DMS53 treated with DMSO at 0.1 percent for 48 hours (cell line): ENCODE results near the gene SBF2.

Source experiments
- DNase-seq: peaks from one replicate; lab custom pipeline; 2025; ENCODE audit not compliant: unreplicated experiment; lab: John Stamatoyannopoulos, UW

The SBF2 gene

DNA sequence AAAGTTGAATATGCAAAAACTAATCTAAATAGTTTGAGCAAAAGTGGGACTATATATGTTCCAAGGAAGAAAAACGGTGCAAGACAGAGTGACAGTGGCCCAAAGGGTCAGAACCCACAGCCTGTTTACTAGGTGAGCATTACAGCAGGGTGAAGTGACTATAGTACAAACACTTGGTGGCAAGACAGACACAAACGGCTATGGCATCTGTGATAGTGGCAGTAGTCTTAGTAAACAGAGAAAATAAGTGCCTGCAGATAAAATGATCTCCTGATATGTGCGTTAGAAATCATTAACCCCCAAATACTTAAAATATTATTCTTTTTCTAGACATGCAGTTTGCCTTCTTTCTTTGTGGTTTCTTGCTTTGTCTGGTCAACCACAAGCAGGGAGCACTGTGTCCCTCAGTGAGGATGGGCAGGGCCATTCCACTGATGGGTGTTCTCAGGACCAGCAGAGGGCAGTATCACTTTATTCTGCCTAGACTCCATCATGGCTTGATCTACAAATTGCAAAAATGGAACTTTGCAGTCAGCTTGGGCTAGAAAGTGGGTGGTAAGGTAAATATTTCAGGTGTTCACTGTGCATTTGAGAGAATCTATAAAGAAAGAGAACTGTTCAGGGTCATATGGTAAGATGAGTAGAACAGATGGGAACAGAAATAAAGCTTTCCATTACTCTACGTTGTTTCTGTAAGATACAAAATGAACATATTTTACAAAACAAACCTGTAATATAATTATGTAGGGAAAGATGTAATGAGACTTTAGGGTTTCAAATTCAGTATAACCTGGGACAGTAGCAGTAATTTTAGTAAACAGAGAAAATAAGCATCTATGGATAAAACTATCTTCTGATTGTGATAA, 431.9 kb downstream of the SBF2 start:
- peak; percentile 65 for DNase-seq

DNA sequence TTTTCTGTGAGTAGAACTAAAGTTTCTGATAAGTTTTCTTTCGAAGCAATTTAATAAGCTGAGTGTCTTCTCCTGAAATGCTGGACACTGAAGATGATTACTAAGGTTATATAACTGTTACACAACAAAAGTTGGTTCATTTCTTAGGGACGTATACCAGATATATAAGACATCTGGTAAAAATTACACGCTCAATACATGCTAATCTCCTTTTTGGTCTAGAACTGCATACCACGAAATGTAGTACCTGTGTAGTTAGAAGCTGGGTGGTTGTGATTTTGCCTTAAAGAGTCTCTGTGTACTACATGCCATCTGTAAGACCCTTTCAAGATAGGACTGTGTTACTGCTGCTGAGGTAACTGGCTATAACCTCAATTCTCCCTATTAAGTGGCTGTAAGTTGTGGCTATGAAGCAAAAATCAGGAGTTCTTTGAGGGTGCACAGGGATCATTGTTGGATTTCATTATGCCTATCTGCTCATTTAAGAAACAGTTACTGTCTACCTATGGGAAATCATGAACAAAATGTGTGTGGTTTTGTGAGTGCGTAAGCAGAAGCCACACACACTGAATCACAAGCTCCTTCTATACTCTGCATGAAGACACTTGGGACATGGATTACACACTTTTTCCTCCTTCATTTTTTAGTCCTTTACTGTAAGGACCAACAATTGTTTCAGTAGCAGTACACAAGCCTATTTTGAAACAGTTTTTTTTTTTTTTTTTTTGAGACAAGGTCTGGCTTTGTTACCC, 434.3 kb downstream of the SBF2 start:
- no peak for DNase-seq

DNA sequence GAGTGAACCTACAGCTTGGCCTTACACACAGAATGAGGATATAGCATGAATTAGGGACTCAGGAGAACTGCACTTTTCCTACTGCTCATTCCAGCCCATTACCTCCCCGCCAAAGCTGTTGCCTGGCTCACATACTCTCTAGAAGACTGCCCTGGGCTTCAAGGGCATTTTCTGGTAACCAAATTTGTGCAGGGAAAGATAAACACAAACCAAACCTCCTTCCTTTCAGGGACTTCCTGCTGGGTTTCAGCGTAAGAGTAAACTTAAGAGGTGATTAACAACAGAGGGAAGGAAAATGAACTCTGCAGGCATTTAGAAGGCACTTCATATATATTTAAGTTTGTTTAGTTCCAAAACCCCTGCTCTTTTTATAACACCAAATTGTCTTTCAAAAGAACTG, 435.2 kb downstream of the SBF2 start:
- no peak for DNase-seq

- no peak for DNase-seq
These were observed 435.8 kb downstream of the SBF2 start for GRCh38 chr11:9858218-9858617.

- no peak for DNase-seq
These were observed 438.3 kb downstream of the SBF2 start for GRCh38 chr11:9855579-9856287.

DNA sequence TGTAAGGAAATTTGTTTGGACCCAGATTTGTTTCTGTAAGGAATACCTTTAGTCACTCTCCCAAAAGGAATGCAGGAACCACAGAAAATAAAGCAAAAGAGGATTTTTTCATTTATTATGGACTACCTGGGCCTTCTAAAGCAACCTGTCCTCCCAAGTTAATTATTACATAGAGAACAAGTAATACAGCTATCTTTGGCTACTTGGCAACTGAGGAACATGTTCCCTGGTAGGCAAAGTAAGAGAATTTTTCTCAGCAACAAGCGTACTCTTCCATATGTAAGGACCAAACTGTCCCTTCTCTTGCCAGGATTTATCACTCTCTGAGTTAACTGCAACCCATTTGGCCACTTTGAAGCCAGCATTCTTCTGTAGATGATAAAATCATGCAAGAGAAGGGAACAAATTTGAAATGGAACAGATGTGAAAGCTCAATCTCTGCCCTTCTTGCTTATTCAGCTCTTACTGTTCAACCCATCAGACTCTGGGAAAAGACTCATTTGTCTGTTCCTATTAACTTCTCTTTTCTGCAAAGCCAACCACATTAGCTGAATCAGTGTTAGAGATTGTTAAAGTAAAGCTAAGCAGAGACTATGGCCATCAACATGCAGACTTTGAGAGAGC, 440.0 kb downstream of the SBF2 start:
- DNase-seq = peak; percentile 16

DNA sequence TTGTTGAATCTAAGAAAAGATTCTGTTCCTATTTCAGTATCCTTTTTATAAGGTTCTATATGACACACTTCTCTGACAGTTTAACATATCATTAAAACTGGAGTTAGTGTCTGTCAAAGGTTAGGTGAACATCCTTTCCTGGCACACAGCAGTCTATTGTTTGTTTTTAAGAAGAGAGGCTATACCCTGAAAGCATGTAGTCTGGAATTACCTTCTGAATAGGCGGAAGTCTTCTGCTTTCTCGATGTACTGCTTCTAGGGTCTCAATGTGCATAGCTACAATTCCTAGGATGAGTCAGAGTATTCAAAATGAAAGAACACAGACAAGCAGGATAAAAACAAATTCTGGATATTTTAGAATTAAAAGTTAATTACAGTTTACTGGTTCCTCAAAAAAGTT, 441.6 kb downstream of the SBF2 start:
- DNase-seq = no peak

- no peak for DNase-seq
These were observed 442.7 kb downstream of the SBF2 start for GRCh38 chr11:9851366-9851765.

DNA sequence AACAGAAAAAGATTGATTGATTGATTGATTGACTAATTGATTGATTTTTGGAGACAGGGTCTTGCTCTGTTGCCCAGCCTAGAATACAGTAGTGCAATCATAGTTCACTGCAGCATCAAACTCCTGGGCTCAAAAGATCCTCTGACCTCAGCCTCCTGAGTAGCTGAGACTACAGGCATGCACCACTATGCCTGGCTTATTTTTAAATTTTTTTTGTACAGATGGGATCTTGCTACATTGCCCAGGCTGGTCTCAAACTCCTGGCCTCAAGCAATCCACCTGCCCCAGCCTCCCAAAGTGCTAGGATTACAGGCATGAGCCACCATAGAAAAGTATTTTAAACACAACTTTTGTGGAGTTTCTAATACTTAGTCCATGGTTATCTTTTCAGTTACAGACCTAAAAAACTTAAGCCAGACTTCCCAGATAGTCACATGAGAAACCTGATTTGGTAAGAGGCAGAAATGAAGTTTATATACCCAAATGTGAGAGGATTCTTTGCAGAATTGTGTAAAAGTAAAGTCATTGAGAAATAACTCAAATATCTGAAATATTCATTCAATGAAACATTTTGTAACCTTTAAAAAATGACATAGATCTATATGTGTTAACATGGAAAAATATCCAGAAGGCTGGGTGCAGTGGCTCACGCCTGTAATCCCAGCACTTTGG, 443.7 kb downstream of the SBF2 start:
- no peak for DNase-seq

DNA sequence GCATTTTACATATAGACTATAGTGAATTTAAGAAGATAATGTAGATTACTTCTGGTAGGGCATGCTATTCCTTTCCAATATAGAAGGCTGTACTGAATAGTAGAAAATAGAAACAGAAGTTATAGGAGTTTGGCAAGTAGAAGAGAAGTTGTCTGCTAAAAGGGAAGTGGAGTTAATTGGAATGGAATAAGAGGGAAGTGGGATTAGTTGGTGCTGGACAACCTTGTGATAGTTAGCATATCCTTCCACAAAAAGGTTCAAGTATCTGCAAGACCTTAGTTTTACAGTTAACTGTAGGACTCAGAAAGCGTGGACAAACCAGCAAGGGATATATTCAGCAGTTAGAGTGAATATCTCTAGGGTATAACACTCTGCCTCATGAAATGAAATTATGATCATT, 444.6 kb downstream of the SBF2 start:
- DNase-seq = no peak

GRCh38 chr11:9847636-9848035, 446.4 kb downstream of the SBF2 start:
- DNase-seq = no peak

DNA sequence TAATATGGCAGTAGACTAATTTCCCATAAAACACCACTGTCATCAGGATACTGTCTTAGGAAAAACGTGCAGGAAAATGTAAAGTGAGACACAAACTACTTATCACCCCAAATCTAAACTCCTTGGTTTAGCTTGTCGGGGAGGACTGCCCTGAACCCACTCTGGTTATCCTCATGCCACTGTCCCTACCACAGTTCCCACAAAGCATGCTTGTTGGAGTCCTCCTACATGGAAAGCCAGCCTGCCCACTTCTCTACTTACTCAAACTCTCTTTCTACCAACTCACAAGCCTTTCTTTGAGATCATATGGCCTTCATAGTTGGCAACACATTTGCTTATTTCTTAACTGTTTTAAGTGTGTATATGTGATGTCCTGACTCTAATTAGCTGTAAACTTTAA, 451.1 kb downstream of the SBF2 start:
- no peak for DNase-seq

- no peak for DNase-seq
These were observed 453.5 kb downstream of the SBF2 start for GRCh38 chr11:9840460-9841004.

- DNase-seq = no peak
These were observed 454.5 kb downstream of the SBF2 start for GRCh38 chr11:9839550-9839949.

- no peak for DNase-seq
These were observed 455.1 kb downstream of the SBF2 start for GRCh38 chr11:9838961-9839360.

DNA sequence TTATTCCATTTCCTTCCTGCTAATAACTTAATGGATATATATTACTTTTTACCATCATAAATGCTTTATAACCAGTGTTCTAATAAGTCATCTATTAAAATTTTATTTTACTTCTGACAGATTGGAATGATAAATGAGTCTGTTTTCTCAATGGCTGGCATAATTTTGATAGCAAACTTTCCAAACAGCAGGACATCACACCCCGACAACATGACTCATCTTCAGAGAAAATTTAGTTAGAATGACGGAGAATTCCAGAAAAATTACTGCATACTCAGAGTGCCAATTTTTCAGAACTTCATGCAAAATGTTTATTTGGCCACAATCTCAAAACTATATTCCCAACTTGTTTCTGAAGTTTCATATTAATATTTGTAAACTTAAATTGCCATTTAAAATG, 455.8 kb downstream of the SBF2 start:
- no peak for DNase-seq

DNA sequence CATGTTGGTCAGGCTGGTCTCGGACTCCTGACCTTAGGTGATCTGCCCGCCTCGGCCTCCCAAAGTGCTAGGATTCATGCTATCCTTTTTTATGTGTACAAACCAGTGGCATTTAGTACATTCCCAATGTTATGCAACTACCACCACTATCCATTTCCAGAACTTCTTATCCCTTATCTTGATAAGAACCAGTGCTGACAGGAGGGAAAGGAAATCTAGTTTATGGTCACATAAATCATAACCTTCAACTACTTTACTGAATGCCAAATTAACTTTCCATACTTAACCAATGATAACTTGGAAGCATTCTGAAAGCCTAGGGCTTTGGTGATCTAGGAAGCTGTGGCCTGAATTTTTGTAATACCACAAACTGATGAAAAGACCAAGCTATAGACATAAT, 459.7 kb downstream of the SBF2 start:
- no peak for DNase-seq

GRCh38 chr11:9831122-9831521, 462.9 kb downstream of the SBF2 start:
- DNase-seq = no peak

- no peak for DNase-seq
These were observed 466.3 kb downstream of the SBF2 start for GRCh38 chr11:9827708-9828107.

GRCh38 chr11:9826390-9826789, 467.6 kb downstream of the SBF2 start:
- DNase-seq = no peak

DNA sequence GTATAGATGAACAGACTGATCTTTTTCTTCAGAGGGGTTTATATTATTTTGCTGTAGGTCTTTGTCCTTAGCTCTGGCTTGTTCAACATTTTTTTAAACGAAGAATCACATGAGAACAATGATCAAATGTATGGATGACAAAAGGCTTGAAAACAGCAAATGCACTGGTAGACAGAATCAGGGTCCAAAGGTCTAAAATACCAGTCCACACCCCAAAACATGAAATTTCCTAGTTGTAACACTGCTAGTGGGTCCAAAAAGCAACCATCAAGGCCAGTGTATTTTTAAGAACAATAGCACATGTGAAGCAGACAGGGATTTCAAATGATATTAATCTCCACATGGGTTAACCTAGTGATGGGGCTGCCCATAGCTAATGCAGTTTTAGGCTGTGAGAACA, 468.1 kb downstream of the SBF2 start:
- no peak for DNase-seq
